K562 (cell line): ENCODE results near the gene TMEM11. TPM values are rescaled to one million over a fixed set of nuclear protein-coding genes. Genes with fewer than 3 reads are reported as not detected.
A peak's percentile ranks its signal among the peaks of the same experiment; 100 is the strongest.

Experiments used
- ATAC-seq: fragments of 200-7000 bp; cut with Tn5 transposase; 3 replicates; pipeline ENCODE4 v1.9.1; 2020; ENCODE audit warnings: moderate library complexity
- BruUV-seq: library from RNA; stranded (reverse); fragments of 400-500 nt; replicated peaks from 2 replicates; lab custom pipeline; 2021; lab: Mats Ljungman, UMichigan
- CTCF ChIA-PET: fragments of 300-600 bp; formaldehyde crosslinking; extraction: SDS; loops from one replicate; lab custom pipeline; 2021; ENCODE audit warnings: low intra/inter-chr PET ratio; lab: Yijun Ruan, JAX
- POLR2A ChIA-PET: fragments of 300-600, 350-650 bp; sonication (Branson Sonifier 250); formaldehyde crosslinking; extraction: SDS; loops from one replicate; lab custom pipeline; 2021; ENCODE audit warnings: antibody characterized with exemption, inconsistent platforms; lab: Yijun Ruan, JAX
- DNase-seq, 4 experiments: peaks; one replicate each; pipeline versions ENCODE4 v3.0.0 to v3.0.0-alpha.2; 2011 to 2018; ENCODE audit warnings: low spot score in 3 of 4, mixed read lengths in 3 of 4; ENCODE audit errors: extremely low read depth in 1 of 4
- FAIRE-seq: peaks from 2 replicates; lab custom pipeline; 2011; peaks lifted over from hg19 to GRCh38; lab: Jason Lieb, UNC
- H2AFZ ChIP-seq: 2 replicates; pipeline ENCODE4 v1.6.0; 2011; ENCODE audit warnings: low read depth, low read length, control low read depth, inconsistent platforms
- H3K27ac ChIP-seq: fragments of 200-600 bp; 3 replicates; pipeline ENCODE4 v1.8.0; 2011; ENCODE audit warnings: low read depth, mild to moderate bottlenecking, control low read depth, inconsistent platforms, low read length, moderate library complexity, mixed read lengths; ENCODE audit errors: extremely low read depth
- H3K27me3 ChIP-seq, 2 experiments: fragments of 300-600 bp in 1 of 2; 2 replicates in 1 of 2; 3 replicates in 1 of 2; pipeline versions ENCODE4 v1.6.0 to v1.8.0; 2011; ENCODE audit warnings: inconsistent platforms in 2 of 2, low read length in 2 of 2, mild to moderate bottlenecking in 1 of 2, mixed read lengths in 1 of 2, moderate library complexity in 1 of 2; ENCODE audit not compliant: control insufficient read depth in 2 of 2, insufficient read depth in 2 of 2
- H3K36me3 ChIP-seq: fragments of 300-600 bp; 3 replicates; pipeline ENCODE4 v1.8.0; 2011; ENCODE audit warnings: mild to moderate bottlenecking, low read length, inconsistent platforms; ENCODE audit not compliant: control insufficient read depth, insufficient read depth
- H3K4me1 ChIP-seq, 2 experiments: fragments of 200-600 bp in 1 of 2; replicated peaks in 1 of 2; 2 replicates in 1 of 2; 3 replicates in 1 of 2; pipeline versions ENCODE4 v1.5.1 to v1.8.0; 2011; ENCODE audit warnings: inconsistent platforms in 2 of 2, low read length in 2 of 2, mild to moderate bottlenecking in 1 of 2, mixed read lengths in 1 of 2, moderate library complexity in 1 of 2; ENCODE audit not compliant: control insufficient read depth in 2 of 2, insufficient read depth in 2 of 2
- H3K4me2 ChIP-seq: 2 replicates; pipeline ENCODE4 v1.6.1; 2011; ENCODE audit warnings: low read length, control low read depth, inconsistent platforms, mixed read lengths; ENCODE audit not compliant: insufficient read depth
- H3K4me3 ChIP-seq: fragments of 200-600 bp; sonication (generic), shearing (Covaris generic); 2 replicates; pipeline ENCODE4 v1.5.1; 2016; ENCODE audit warnings: control low read depth, inconsistent platforms
- H3K79me2 ChIP-seq: fragments of 200-600 bp; 3 replicates; pipeline ENCODE4 v1.8.0; 2011; ENCODE audit warnings: low read length, inconsistent platforms; ENCODE audit not compliant: control insufficient read depth, insufficient read depth
- H3K9ac ChIP-seq, 2 experiments: 2 replicates each; pipeline versions ENCODE4 v1.6.0 to v1.6.1; 2011; ENCODE audit warnings: low read depth in 2 of 2, low read length in 2 of 2, control low read depth in 1 of 2, inconsistent platforms in 1 of 2, mild to moderate bottlenecking in 1 of 2, mixed read lengths in 1 of 2; ENCODE audit not compliant: insufficient read depth in 1 of 2
- H3K9me1 ChIP-seq: one replicate; pipeline ENCODE4 v1.6.0; 2011; ENCODE audit warnings: inconsistent platforms, mild to moderate bottlenecking, low read length, moderate library complexity; ENCODE audit not compliant: control insufficient read depth, insufficient read depth
- H3K9me3 ChIP-seq: replicated peaks from 2 replicates; pipeline ENCODE4 v1.5.1; 2011; ENCODE audit warnings: low read depth, low read length, inconsistent platforms; ENCODE audit not compliant: control insufficient read depth, insufficient read depth
- H4K20me1 ChIP-seq: replicated peaks from 2 replicates; pipeline ENCODE4 v1.6.1; 2011; ENCODE audit warnings: low read length, inconsistent platforms, mixed read lengths; ENCODE audit not compliant: control insufficient read depth, insufficient read depth
- AFF1 ChIP-seq, 2 experiments: fragments of 450-650 bp; IDR thresholded peaks; 2 replicates each; pipeline ENCODE4 v1.6.1; 2018; ENCODE audit warnings: mild to moderate bottlenecking in 2 of 2, low read depth in 1 of 2; ENCODE audit not compliant: partially characterized antibody in 2 of 2
- CBFA2T2 ChIP-seq: fragments of 450-650 bp; conservative IDR thresholded peaks from 2 replicates; pipeline ENCODE4 v1.6.1; 2017; ENCODE audit warnings: mild to moderate bottlenecking
- FOSL1 ChIP-seq: fragments of 200-800 bp; sonication (Bioruptor generic); conservative IDR thresholded peaks from 2 replicates; pipeline ENCODE4 v1.6.1; 2016; ENCODE audit warnings: missing genetic modification characterization, missing compliant biosample characterization
- FOXK1 ChIP-seq: sonication (generic); formaldehyde crosslinking; IDR thresholded peaks from 2 replicates; pipeline ENCODE4 v1.8.0; 2022; ENCODE audit warnings: missing genetic modification reagents, mild to moderate bottlenecking, borderline replicate concordance
- GATA2 ChIP-seq: sonication (generic); formaldehyde crosslinking; IDR thresholded peaks from 2 replicates; pipeline ENCODE4 v1.4.0; 2020; ENCODE audit warnings: mild to moderate bottlenecking, missing genetic modification reagents
- HDAC6 ChIP-seq: IDR thresholded peaks from 2 replicates; pipeline ENCODE4 v1.6.1; 2012; ENCODE audit warnings: low read depth, mild to moderate bottlenecking, control low read depth, inconsistent platforms, low read length, moderate library complexity
- MNT ChIP-seq, 2 experiments: fragments of 450-650 bp; conservative IDR thresholded peaks; 2 replicates each; pipeline ENCODE4 v1.6.1; 2017; ENCODE audit warnings: mild to moderate bottlenecking in 2 of 2, moderate library complexity in 2 of 2
- NFATC3 ChIP-seq: fragments of 450-650 bp; IDR thresholded peaks from 2 replicates; pipeline ENCODE4 v1.6.1; 2017; ENCODE audit warnings: mild to moderate bottlenecking
- PHB ChIP-seq: fragments of 250-450 bp; sonication (Bioruptor Pico); IDR thresholded peaks from 2 replicates; pipeline ENCODE4 v1.5.0; 2021
- WGBS: fragments of 100-300 bp; shearing (Covaris generic); methylation state at CpG from one replicate; pipeline ENCODE4 v1.1.6; 2016; ENCODE audit warnings: low coverage, mixed read lengths; ENCODE audit not compliant: insufficient coverage; ENCODE audit errors: missing lambda C conversion rate; 5-methylcytosine and 5-hydroxymethylcytosine counted together
- in situ Hi-C: fragments of 300-500 bp; cut with MboI; formaldehyde crosslinking; loops from 4 replicates; pipeline ENCODE4 v1.15.0; 2018; ENCODE audit warnings: inconsistent platforms, mixed read lengths
- intact Hi-C: fragments of 100-400 bp; cut with micrococcal nuclease; formaldehyde crosslinking; loops from 2 replicates; pipeline ENCODE4 v1.14.2; 2022
- polyA plus RNA-seq, 8 experiments: library from polyadenylated mRNA; depleted of rRNA in 4 of 8; stranded (reverse) in 5 of 8; unstranded in 3 of 8; fragments of >200 nt; fragmentation: Nextera tagmentation in 2 of 8; fragmentation: Illumina TruSeq in 1 of 8; extraction: Ambion mirVana in 2 of 8; extraction: Trizol in 1 of 8; gene quantifications; 2 replicates each; pipeline versions ENCODE4 v1.2.1 to v1.2.3, GENCODE V29; 2011 to 2014; ENCODE audit warnings: inconsistent platforms in 1 of 8, missing spikeins in 1 of 8
- total RNA-seq, 7 experiments: library from RNA; depleted of rRNA in 6 of 7; stranded (reverse); fragments of >200 nt in 6 of 7; fragmentation: Illumina TruSeq in 2 of 7; extraction: Trizol in 2 of 7; gene quantifications; 2 replicates each; pipeline versions ENCODE4 v1.2.1 to v1.2.3, GENCODE V29; 2011 to 2021; ENCODE audit warnings: low replicate concordance in 1 of 7
- TF ChIP-seq, protein P1 (sequence below), 3 experiments: fragments of 200-800 bp in 1 of 3; fragments of 250-450 bp in 1 of 3; fragments of 450-650 bp in 1 of 3; sonication (Bioruptor Pico) in 1 of 3; sonication (Bioruptor generic) in 1 of 3; formaldehyde crosslinking in 1 of 3; IDR thresholded peaks; 2 replicates each; pipeline versions ENCODE4 v1.6.1 to v1.8.0; 2016 to 2022; ENCODE audit warnings: mild to moderate bottlenecking in 2 of 3, missing genetic modification characterization in 2 of 3, missing compliant biosample characterization in 1 of 3, moderate library complexity in 1 of 3
- TF ChIP-seq, protein P2 (sequence below): sonication (generic); formaldehyde crosslinking; IDR thresholded peaks from 2 replicates; pipeline ENCODE4 v1.8.0; 2023; ENCODE audit warnings: mild to moderate bottlenecking, missing genetic modification reagents

TMEM11 gene
- total and polyA plus RNA-seq, 9 of the 15 experiments (the other 6 are each of a cell fraction or from before 2014, with no cell fraction given): 12.0 to 40.7 (median 30.0) TPM

DNA sequence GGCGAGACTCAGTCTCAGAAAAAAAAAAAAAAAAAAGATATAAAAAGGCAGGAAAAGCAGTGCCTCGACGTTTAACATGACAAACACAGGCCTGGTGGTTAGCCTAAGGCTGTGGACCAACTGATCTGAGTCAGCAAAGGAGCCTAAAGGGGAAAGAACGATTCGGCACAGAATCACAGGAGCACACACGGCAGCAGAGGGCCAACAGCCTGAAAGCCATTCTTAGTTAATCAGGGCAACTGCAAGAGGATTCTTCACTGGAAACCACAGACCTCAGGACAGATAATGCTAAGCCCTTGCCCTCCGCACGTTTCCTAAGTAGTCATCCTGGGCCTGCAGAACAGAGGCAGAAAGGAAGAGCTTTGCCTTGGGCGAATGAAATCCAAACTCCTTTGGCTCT, 14.7 kb downstream of the TMEM11 start:
- DNase-seq: peak in 2 of 4 experiments; percentile 46 to 54
- Histone ChIP-seq H3K27me3 (no peaks in the 10 kb centered on the region), H2AFZ (no peak overlapping the region), H3K4me1 (peaks cover 0 to 32% of the 10 kb centered on the region in 2 experiments; a peak in 4 of 5 replicates), H3K36me3 (peaks cover 22% of the 10 kb centered on the region; the same call in 1 of the 3 replicates), H3K79me2 (peaks cover 56% of the 10 kb centered on the region), H3K9me1 (peaks cover 9% of the 10 kb centered on the region), H3K4me3 (no peak overlapping the region), H3K9me3 (no peaks in the 10 kb centered on the region), H3K27ac (no peak overlapping the region), H4K20me1 (peaks cover 43% of the 10 kb centered on the region), H3K4me2 (no peak overlapping the region), H3K9ac (no peak overlapping the region)
- BruUV-seq: no TSS peak
- intact Hi-C loops: no loop called here
- peak; percentile 88 for ATAC-seq
- CTCF ChIA-PET: no interaction called here
- 20% methylated on average over 1 of the region's 9 CpGs for WGBS
- POLR2A ChIA-PET: interaction anchor here (3.1 kb wide), 1 partner anchor 13 kb away, joined by 22 read pairs; the partner anchor contains the start of gene TMEM11
- in situ Hi-C loops: no loop called here
- FAIRE-seq: no peak
- TF ChIP-seq PHB (CRISPR knock-in tag): no peak
- 0 out of 4 replicates have a peak, but pooled peaks of 1 of the 2 experiments have one; percentile 16 for TF ChIP-seq MNT (conservative IDR thresholded peaks at IDR 0.05)
- TF ChIP-seq NFATC3: no peak
- no peak for TF ChIP-seq AFF1 (IDR thresholded peaks at IDR 0.05; ENCODE audit: low read depth in 1 of 2, partially characterized antibody in 2 of 2)
- no peak for TF ChIP-seq FOXK1 (CRISPR knock-in tag)
- TF ChIP-seq HDAC6: no peak
- TF ChIP-seq CBFA2T2: 0 out of 2 replicates have a peak, but pooled peaks have one; percentile 17
- TF ChIP-seq GATA2 (CRISPR knock-in tag): peak; percentile 29; the same call in 1 of the 2 replicates
- peak; percentile 57; the same call in 1 of the 2 replicates for TF ChIP-seq FOSL1 (tag)
- TF ChIP-seq, protein P1, sequence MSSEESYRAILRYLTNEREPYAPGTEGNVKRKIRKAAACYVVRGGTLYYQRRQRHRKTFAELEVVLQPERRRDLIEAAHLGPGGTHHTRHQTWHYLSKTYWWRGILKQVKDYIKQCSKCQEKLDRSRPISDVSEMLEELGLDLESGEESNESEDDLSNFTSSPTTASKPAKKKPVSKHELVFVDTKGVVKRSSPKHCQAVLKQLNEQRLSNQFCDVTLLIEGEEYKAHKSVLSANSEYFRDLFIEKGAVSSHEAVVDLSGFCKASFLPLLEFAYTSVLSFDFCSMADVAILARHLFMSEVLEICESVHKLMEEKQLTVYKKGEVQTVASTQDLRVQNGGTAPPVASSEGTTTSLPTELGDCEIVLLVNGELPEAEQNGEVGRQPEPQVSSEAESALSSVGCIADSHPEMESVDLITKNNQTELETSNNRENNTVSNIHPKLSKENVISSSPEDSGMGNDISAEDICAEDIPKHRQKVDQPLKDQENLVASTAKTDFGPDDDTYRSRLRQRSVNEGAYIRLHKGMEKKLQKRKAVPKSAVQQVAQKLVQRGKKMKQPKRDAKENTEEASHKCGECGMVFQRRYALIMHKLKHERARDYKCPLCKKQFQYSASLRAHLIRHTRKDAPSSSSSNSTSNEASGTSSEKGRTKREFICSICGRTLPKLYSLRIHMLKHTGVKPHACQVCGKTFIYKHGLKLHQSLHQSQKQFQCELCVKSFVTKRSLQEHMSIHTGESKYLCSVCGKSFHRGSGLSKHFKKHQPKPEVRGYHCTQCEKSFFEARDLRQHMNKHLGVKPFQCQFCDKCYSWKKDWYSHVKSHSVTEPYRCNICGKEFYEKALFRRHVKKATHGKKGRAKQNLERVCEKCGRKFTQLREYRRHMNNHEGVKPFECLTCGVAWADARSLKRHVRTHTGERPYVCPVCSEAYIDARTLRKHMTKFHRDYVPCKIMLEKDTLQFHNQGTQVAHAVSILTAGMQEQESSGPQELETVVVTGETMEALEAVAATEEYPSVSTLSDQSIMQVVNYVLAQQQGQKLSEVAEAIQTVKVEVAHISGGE (CRISPR knock-in tag; IDR thresholded peaks at IDR 0.05): peak in 1 of 3 experiments; percentile 57; a peak in 1 of 6 replicates
- TF ChIP-seq, protein P2, sequence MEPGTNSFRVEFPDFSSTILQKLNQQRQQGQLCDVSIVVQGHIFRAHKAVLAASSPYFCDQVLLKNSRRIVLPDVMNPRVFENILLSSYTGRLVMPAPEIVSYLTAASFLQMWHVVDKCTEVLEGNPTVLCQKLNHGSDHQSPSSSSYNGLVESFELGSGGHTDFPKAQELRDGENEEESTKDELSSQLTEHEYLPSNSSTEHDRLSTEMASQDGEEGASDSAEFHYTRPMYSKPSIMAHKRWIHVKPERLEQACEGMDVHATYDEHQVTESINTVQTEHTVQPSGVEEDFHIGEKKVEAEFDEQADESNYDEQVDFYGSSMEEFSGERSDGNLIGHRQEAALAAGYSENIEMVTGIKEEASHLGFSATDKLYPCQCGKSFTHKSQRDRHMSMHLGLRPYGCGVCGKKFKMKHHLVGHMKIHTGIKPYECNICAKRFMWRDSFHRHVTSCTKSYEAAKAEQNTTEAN (CRISPR knock-in tag): no peak
